Measurements from ENCODE around the gene TFE3. TPM values are rescaled to one million over a fixed set of nuclear protein-coding genes. Genes with fewer than 3 reads are reported as not detected.

TFE3 gene
- total RNA-seq, 1 donor from 2014 or later, result 63.3 TPM

DNA sequence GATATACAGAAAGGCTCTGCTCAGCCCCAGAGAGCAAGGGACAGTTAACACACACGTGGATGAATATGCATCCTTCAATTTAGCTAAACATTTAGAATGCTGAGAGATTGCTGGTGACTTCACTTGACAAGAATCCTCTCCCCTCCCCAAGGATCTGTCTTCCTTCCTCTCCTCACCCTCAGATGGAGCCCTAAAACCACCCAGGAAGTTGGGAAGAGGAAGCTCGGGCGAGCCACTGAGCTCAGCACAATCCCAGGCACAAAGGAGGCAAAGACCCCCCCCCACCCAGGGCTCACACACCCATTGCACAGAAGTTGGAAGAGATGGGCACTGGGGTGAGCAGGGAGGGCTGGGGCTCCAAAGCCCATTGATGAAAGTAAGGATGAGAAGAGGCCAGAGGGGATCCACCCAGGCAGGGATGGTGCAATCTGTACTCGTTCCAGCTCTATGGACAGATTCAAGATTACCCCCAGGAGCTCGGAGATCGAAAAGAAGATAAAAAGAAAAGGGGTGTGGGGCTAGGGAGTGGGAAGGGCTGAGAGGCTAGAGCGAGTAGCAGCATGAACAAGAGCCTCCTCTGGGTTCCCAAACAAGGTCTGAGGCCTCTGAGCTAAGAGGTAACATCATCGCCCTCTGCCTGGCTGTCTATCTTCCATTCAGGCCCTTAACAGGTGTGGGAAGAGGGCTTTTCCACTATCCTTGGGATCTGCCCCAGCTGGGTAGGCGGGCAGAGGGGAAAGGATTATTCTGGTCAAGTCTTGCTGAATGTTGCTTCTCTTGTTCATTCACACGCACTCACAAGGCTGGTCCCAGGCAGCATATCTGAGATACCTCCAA, 1.2 kb downstream of the TFE3 start:
- no peaks in the 10 kb centered on the region for H3K36me3 ChIP-seq (ENCODE audit: control insufficient read depth, insufficient read depth, low read length)
- H3K4me3 ChIP-seq (ENCODE audit: low read depth, low read length), result peak overlapping the region; percentile 52
- H3K27me3 ChIP-seq (ENCODE audit: control insufficient read depth, insufficient read depth, low read length), result no peaks in the 10 kb centered on the region
- TF ChIP-seq, protein P1, sequence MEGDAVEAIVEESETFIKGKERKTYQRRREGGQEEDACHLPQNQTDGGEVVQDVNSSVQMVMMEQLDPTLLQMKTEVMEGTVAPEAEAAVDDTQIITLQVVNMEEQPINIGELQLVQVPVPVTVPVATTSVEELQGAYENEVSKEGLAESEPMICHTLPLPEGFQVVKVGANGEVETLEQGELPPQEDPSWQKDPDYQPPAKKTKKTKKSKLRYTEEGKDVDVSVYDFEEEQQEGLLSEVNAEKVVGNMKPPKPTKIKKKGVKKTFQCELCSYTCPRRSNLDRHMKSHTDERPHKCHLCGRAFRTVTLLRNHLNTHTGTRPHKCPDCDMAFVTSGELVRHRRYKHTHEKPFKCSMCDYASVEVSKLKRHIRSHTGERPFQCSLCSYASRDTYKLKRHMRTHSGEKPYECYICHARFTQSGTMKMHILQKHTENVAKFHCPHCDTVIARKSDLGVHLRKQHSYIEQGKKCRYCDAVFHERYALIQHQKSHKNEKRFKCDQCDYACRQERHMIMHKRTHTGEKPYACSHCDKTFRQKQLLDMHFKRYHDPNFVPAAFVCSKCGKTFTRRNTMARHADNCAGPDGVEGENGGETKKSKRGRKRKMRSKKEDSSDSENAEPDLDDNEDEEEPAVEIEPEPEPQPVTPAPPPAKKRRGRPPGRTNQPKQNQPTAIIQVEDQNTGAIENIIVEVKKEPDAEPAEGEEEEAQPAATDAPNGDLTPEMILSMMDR (IDR thresholded peaks at IDR 0.05; ENCODE audit: insufficient read depth, low read length, poor library complexity, severe bottlenecking), result no peak
- DNase-seq (ENCODE audit: low read depth), result no peak

DNA sequence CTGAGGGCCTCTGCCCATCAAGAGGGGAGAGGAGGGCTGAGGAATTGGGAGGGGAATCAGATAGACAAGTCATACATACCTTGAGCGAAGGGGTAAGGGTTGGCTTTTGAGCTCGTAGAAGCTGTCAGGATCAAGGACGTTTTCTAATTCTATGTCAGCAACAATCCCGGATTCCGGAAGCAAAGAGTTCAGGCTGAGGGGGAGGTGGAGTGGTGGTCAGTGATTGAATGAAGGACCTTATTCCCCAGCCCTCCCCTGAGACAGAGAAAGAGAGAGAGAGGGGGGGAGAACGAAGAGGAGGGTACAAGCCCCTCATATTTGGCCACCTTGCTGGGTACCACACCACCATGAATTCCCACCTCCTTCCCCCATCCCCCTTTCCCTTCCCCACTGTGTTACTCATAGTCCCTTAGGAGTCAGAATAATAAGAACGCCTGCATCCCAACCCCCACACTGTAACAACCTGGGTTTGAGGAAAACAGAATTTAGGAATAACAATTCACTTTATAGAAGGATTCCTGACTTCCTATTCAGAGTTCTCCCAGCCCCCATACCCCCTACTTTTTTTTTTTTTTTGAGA, 2.7 kb downstream of the TFE3 start:
- no peaks in the 10 kb centered on the region for H3K27me3 ChIP-seq (ENCODE audit: control insufficient read depth, insufficient read depth, low read length)
- no peak for DNase-seq (ENCODE audit: low read depth)
- H3K4me3 ChIP-seq (ENCODE audit: low read depth, low read length), result peak overlapping the region; percentile 20
- no peaks in the 10 kb centered on the region for H3K36me3 ChIP-seq (ENCODE audit: control insufficient read depth, insufficient read depth, low read length)
- TF ChIP-seq, protein P1 (IDR thresholded peaks at IDR 0.05; ENCODE audit: insufficient read depth, low read length, poor library complexity, severe bottlenecking), result no peak

DNA sequence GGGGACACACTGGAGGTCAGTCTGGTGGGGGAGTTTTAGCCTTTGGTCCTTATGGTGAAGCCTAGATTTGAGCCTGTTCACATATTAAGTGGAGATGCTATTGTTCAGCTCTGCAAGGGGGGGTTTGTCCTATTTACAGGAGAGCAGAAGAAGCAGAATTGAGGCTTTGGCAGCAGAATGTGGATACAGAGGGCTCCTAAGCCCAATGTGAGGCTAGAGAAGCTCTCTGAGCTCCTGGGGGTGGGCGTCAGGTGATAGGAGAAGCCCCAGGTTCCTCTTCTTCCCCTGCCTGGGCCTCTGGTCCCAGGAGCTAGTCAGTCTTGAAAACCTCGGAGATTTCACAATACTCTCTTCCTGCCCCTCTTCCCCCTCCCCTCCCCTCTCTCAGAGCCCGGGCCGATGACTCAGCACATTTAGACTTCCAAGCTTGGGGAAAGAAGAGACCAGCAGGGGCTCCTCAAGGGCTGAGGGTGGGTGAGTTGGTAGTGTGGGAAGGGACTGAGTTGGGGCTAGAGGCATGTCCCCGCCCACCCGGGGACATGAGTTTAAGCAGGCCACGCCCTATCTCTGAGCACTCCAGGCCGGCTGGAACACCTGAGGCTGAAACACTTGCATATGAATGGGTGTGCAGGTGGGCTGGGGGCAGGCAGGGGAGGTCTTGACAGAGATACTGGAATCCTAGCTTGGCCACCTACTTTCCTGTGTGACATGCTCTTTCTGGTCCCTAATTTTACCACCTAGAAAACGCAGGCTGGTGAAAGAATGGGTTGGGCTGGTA, 3.4 kb downstream of the TFE3 start:
- Histone ChIP-seq H3K4me3 (ENCODE audit: low read depth, low read length) (peak overlapping the region; percentile 20), H3K36me3 (ENCODE audit: control insufficient read depth, insufficient read depth, low read length) (no peaks in the 10 kb centered on the region), H3K27me3 (ENCODE audit: control insufficient read depth, insufficient read depth, low read length) (no peaks in the 10 kb centered on the region)
- TF ChIP-seq, protein P1 (IDR thresholded peaks at IDR 0.05; ENCODE audit: insufficient read depth, low read length, poor library complexity, severe bottlenecking), result peak; percentile 18
- peak; percentile 84 for DNase-seq (ENCODE audit: low read depth)

GRCh38 chrX:49037883-49038475, 5.2 kb downstream of the TFE3 start:
- no peak for DNase-seq (ENCODE audit: low read depth)
- Histone ChIP-seq H3K27me3 (ENCODE audit: control insufficient read depth, insufficient read depth, low read length) (no peaks in the 10 kb centered on the region), H3K36me3 (ENCODE audit: control insufficient read depth, insufficient read depth, low read length) (no peaks in the 10 kb centered on the region), H3K4me3 (ENCODE audit: low read depth, low read length) (no peak overlapping the region)
- TF ChIP-seq, protein P1 (IDR thresholded peaks at IDR 0.05; ENCODE audit: insufficient read depth, low read length, poor library complexity, severe bottlenecking), result no peak

- no peak for DNase-seq (ENCODE audit: low read depth)
- no peaks in the 10 kb centered on the region for H3K36me3 ChIP-seq (ENCODE audit: control insufficient read depth, insufficient read depth, low read length)
- TF ChIP-seq, protein P1 (IDR thresholded peaks at IDR 0.05; ENCODE audit: insufficient read depth, low read length, poor library complexity, severe bottlenecking), result no peak
Observed at GRCh38 chrX:49030283-49030682, 12.9 kb downstream of the TFE3 start.

More at GRCh38 chrX:49030283-49030682, 12.9 kb downstream of the TFE3 start:
- Histone ChIP-seq H3K4me3 (ENCODE audit: low read depth, low read length) (no peak overlapping the region), H3K27me3 (ENCODE audit: control insufficient read depth, insufficient read depth, low read length) (no peaks in the 10 kb centered on the region)
